GM18519 (cell line): ENCODE data around the gene FOXJ3.

Source experiments
- ATAC-seq: cut with Tn5 transposase; IDR thresholded peaks from one replicate; pipeline ENCODE4 v1.9.1; 2021; ENCODE audit warnings: mild to moderate bottlenecking, moderate library complexity; ENCODE audit not compliant: unreplicated experiment, low FRiP score

Gene FOXJ3

DNA sequence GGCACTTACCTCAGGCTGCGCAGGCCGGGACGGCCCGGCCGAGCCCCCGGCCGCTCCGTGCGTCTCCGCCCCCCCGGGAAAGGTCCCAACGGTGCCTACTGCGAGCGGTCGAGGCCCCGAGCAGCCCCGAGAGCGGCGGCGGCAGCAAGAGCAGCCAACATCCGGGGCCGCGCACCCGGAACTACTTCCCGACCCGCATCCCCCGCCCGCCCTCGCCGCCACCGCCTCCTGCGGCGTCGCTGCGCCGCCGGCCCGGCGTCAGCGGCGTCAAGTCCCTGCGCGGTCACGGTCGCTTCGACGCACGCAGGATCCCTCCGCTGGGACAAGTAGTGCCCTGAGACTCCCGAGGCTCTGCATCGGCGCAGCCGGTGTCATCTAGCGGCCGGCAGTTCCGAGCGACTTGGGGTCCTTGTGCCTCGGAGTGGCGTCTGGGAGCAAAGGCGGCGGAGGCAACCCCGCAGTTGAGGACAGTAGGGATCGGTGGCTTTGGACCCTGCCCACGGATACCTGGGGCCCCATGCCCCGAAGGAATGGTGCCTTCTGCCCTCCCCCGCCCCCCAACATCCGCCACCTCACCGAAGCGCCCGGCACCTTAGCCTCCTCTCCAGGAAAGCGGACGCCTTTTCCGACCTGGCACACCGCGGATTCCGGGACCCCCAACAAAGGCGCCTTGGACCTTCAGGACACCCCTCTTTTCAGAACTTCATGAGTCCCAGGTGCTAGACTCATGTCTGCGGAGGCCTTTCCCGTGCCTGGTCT lies at the start of gene FOXJ3:
TSS of gene FOXJ3 (minus strand) at position 186 of the 759 bp plus-strand sequence. CDS start 24,142 bp downstream, outside the sequence.
- ATAC-seq = peak; percentile 49

DNA sequence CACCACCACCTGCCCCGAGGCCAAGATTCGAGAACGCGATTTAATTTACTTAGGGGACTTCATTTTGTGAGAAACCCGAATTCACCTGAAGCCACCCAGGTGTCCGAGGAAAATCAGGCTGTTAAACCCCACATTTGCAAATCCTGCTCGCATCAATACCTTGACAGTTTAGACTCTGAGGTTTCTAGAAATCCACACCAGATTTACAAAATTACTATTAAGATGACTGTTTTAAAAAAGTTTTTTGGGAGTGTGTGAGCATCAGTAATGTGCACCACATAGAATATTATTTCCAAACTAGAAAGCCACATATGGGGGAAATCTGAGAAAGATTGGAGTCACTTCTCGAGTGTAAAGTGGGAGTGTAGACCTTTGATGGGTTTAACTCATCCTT lies 46.2 kb upstream of the FOXJ3 start:
- no peak for ATAC-seq

DNA sequence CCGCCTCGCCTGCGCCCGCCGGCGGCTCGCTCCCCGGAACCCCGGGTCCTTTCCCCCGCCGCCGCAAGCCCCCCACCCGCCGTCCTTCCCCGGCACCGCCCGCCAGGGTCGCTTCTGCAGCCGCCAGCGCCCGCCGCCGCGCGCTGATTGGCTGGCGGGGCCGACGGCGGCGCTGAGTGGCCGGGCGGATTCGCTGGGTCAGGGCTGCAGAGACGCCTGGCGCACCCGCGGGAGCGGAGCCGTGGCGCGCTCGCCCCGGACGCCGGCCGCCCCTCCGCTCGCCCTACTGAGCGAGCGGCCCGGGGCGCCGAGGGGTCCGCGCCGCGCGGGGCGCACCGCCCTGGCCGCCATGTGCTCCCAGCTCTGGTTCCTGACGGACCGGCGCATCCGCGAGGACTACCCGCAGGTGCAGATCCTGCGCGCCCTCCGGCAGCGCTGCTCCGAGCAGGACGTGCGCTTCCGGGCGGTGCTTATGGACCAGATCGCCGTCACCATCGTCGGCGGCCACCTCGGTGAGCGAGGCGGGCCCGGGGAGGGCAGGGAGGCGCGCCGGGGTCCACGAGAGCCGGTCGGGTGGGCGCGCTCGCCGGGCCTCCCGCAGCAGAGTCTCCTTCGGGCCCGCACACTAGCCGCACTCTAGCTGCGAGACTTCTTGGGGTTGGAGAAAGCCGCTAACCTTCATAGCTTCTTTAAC lies 45.7 kb upstream of the FOXJ3 start, which contains the start of gene RIMKLA:
TSS of gene RIMKLA (plus strand) at position 207 of the 694 bp plus-strand sequence. CDS start at position 350, 143 bp downstream.
- peak; percentile 78 for ATAC-seq

DNA sequence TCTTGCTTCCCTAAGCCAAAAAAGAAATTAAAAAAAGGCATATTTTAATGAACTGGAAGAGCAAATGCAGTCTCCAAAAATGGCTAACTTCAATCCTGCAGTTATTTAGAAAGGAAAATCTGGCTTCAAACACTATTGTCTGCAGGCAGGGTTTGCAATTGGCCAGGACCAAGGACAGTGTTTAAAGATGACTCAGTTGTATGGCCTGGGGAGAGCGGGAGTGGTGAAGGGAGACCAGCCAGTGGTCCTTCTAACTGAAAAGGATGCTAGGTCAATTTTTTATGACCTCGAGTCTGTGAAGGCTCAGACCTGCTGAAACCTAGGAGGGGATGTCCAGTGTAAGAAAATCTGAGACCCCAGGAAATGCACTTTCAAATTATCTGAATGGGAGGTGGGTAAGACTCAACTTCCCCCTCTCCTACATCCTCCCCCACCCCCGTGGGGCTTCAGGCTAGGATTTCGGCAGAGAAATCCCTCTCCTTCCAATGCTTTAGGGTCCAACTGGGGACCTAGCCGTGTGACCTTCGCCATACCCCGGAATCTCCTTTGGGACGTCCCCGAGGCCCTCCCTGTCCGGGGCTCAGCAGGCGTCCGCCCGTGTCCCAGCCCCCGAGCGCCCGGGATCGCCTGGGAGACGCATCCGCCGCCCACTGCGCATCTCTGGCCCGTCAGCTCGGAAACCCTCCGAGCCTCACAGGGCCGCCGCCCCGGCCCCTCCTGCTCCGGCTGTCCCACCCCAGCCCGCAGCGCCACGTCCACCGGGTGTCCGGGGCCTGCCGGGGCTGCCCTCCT lies 45.0 kb upstream of the FOXJ3 start:
- peak; percentile 17 for ATAC-seq

DNA sequence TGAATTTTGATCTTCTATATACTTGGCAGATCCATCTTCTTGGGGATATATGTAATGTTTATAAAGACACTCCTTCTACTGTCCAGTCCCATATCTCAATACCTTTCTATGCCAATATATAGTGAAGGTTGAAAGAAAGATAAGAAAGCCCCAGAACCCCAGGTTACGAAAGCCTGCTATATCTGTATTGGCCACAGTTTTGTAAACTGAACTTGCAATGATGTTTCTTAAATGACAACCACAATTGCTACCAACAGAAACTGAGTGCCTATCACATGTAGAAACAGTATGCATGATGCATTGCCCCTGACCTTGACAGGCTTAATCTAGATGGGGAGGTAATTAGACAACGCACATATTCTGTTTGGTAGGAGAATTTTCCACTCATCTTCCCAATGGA lies 37.8 kb upstream of the FOXJ3 start:
- no peak for ATAC-seq

DNA sequence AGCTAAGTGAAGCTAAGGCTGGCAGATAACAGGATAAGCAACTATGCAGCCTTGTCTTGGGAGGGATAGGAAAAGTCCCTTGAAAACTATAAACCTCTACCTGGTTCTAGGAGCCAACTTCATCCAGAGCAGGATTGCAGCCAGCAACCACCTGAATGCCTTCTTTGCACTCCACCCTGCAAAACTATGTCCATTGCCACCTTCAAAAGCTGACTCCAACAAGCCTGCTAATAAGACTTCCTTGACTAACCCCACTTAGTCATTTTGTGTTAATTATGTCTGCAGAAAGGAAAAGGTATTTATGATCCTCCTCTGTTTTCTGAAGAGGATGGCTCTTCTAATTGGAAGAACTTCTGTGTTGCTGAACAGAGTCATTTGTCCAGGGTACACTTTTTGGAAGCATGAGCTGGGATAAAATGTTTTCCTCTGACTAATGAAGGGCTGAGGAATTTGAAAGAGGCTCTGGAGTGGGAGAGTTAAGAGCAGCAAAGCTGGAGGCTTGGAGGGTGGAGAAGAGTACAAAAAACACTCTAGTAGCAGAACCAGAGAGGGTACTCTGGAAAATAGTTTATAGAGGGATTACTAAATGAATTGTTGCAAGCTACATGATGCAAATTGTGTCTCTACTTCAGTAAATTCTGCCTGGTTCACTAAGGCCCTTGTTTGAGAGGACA lies 36.0 kb upstream of the FOXJ3 start:
- ATAC-seq = no peak

DNA sequence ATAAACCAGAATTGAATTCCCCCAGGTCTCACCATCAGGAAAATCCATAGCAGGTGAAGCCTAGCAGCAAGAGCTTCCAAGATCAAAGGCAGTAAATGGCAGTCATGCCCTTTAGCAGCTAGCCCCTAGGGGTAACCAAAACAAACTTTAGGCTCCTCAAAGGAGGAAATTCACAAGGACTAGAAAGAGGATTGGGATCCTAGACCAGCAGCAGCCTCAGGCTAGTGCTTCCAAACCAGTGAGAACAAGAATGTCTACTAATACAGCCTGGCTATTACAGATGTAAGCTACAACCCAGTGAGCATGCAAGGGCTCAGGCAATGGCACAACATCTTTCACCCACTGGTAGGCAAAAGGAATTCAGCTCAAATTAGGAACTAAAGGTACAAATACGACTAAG lies 34.4 kb upstream of the FOXJ3 start:
- ATAC-seq = no peak

DNA sequence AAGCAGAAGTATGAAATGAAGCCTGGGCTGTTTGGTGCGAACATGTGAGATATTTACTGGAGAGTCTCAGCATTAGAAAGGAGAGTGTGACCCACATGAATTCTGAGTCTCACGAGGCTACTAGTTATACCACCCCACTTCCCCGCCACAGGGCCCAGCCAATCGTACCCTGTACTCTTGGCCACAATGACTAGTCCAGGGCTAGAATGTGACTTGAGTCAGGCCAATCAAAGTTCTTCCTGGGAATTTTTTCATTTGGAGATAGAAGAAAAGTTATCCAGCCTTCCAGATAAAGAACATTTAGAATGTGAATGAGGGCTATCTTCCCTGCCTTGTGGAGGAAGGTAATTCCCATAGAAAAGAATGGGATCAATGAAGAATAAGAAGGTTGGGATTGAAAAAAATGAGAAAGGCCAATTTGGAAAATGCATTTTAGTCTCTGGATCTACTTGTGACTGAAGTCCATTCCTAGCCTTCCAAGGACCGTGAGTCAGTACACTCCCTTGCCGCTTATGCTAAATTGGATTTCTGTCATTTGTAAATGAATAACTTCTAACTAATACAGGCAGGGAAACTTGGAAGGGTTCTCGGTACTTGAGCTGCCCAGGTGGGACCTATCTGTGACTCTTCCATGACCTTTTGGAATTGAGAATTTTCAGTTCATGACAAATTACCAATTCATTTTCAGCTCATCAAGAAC lies 33.2 kb upstream of the FOXJ3 start:
- no peak for ATAC-seq

DNA sequence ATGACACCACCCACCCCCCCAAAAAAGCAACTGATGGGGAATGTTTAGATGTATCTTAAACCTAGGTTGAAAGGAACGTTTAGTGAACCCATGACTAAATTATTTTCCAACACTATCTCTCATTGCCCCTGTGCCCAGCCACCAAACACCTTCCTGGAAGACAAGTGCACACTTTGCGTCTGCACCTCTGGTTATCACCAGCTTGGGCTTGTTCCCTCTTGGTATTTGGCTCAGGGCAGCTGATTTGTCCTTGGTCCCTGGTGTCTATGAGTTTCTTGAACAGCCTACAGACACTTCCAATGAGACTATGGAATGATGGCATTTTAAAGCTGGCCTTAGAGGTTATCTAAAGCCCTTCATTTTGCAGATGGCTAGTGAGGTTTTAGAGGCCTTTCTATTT lies 30.1 kb upstream of the FOXJ3 start:
- ATAC-seq = no peak

DNA sequence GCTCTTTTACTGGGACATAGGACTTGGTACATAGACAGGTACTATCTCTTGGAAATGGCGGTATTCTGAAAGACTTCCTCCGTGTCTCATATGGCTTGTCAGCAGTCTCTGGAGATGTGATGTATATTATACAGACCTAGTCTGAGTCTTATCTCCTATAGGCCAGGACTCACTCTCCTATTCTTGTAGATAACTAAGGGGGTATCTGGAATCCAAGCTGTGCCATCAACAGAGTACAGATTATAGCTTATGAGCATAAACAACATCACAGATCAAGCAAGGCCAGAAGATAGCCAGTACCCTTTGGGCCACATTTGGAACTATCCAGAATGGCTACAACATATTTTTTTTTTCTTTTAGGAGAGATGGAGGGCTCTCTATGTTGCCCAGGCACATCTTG lies 29.5 kb upstream of the FOXJ3 start:
- no peak for ATAC-seq

DNA sequence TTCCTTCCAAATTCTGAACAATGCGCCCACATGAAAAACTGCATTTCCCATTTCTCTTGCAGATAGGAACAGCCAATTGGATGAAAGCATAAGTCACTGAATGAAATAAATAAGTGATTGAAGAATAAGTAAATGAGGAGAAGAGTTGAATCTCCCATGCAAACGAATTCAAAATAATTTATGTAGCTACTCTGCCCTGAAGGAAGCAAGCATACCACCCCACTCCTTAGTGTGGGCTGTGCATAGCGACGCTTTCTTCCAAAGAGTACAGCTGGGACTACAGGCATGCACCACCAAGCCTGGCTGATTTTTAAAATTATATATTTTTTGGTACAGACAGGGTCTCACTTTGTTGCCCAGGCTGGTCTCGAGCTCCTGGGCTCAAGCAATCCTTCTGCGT lies 29.1 kb upstream of the FOXJ3 start:
- ATAC-seq = no peak

DNA sequence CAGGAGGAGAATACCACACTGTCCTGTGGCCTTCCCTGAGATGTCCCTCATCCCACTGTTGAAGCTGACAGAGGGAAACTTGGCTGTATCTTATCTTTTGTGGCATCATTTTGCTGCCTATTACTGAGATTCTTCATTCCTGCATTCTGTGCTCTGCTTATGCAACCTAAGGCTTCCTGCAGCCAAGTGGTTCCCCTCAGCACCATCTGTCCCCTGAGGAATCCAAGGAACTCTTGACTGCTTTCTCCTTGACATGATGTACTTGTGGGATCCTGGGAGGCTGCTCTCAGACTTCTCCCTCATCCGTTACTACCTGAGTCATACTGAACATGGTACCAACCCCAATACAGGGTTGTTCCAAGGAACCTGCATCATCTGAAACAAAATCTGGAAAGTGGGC lies 24.4 kb upstream of the FOXJ3 start:
- ATAC-seq = no peak

DNA sequence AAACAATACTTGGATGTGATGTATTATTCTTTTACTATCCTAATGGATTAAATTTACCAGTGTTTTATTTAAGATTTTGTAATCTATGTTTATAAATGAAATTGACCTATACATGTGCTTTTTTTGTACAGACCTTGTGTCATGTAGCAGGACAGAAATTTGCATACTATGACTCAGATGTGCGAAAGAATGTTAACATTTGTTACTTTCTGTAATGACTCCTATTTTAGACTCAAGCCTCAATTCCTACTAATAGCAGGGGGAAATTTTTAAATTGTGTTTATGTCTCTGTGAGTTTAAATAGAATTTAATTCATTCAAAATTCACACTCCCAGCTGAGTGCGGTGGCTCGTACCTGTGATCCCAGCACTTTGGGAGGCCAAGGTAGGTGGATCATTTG lies 23.8 kb upstream of the FOXJ3 start:
- ATAC-seq = no peak

DNA sequence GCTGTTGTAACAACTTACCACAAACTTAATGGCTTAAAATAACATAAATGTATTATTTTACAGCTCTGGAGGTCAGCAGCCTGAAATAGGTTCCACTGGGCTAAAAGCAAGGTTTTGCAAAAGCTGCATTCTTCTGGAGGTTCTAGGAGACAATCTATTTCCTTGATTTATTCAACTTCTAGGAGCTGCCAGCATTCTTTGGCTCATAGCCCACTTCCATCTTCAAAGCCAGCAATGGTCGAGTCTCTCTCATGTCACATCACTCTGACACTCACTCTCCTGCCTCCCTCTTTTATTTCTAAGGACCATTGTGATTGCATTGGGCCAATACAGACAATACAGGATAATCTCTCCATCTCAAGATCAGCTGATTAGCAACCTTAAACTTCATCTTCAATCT lies 15.1 kb upstream of the FOXJ3 start:
- ATAC-seq = no peak

DNA sequence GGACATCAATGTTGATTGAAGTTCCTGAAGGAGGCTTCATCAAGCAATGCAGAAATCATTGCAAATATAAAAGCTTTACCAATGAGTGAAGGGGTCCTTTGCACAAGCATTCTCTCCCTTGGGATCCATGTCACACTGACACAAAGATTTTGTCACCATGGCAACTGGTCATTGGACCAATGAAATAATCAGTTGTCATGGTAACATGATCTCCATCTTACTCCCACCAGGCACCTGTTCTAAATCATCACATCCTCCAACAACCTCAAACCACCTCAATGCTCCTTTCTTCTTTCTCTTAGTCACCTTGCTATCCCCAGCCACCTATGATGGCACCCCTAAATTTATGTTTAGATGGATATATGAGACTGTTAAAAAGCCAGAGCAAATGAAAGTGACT lies 13.5 kb upstream of the FOXJ3 start:
- ATAC-seq = no peak

DNA sequence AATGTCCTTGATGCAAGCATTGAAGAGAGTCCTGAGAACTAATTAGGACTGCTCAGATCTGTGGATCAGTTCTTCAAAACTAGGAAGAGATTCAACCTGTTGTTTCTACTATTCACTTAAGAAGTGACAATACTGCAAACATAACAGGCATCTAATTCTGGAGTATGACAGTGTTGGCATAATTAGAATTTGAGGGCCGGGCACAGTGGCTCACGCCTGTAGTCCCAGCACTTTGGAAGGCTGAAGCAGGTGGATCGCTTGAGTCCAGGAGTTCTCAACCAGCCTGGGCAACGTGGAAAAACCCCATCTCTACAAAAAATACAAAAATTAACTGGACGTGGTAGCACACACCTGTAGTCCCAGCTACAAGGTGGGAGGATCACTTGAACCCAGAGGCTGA lies 8.0 kb upstream of the FOXJ3 start:
- ATAC-seq = no peak

DNA sequence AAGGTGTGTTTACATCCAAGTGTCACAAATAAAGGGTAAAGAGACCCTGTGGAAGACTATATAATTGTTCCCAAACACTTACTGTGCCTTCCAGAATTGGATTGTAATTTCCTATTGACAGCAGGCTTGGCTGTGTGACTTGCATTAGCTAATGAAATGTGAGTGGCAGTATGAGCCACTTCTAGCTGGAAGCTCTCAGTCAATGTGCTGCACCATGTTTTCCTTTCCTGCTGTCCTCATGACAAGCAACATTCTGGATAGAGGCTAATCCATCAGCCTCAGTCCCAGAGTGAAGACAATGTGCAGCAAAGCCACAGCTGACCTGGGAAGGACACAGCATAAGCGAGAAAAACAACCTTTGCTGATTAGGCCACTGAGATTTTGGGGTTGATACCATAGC lies 5.9 kb upstream of the FOXJ3 start:
- ATAC-seq = no peak

DNA sequence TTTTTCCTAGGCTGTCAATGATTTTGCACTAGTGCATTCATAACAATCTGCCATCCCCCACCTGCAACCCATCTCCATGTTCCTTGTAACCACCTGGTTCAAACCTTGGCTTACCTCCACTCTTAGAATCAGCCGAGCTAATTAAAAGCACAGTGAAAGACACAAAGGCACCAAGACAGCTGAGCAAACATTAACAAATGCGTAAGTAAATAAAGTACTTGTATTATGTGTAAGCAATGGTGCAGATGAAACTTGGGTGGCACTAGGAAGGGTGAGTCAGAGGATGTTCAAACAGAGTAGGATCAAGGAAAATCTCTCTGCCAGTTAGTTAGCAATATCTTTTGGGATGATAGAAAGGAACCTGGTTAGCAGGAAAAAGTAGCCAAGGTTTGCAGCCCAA lies 5.1 kb upstream of the FOXJ3 start:
- no peak for ATAC-seq

DNA sequence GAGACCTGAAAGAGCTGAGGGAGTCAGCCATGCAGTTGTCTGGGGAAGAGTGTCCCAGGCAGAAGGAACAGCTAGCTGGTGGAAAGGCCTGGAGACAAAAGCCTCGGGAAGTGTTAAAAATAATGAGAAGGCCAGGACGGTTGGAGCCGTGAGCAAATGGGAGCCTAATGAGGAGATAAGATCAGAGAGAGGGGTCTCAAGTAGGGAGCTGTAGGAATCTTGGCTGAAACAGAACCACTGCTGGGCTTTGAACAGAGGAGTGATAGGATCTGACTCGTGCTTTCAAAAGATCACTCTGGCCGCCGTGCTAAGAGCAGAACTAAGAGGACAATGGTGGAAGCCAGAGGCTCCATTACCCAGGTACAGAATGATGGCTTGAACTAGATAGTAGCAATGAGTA lies 1.9 kb upstream of the FOXJ3 start:
- ATAC-seq = no peak
